ENCODE data around the gene ZNF530.

- TF ChIP-seq CTCF (conservative IDR thresholded peaks at IDR 0.05) (no peak), ZFX (IDR thresholded peaks at IDR 0.05) (no peak)
These were observed 23.0 kb upstream of the ZNF530 start for GRCh38 chr19:57576661-57577060.
